H1 (cell line): ENCODE measurements around the gene ERCC3. TPM values are rescaled to one million over a fixed set of nuclear protein-coding genes. Genes with fewer than 3 reads are reported as not detected.

ENCODE experiments used
- CTCF ChIA-PET: fragments of 300-600 bp; sonication (Branson Sonifier 250); formaldehyde crosslinking; loops from one replicate; lab custom pipeline; 2021; ENCODE audit not compliant: partially characterized antibody; lab: Charles Lee
- POLR2A ChIA-PET: fragments of 300-600 bp; sonication (Branson Sonifier 250); formaldehyde crosslinking; loops from one replicate; lab custom pipeline; 2021; ENCODE audit warnings: inconsistent platforms; ENCODE audit not compliant: partially characterized antibody; lab: Charles Lee
- DNase-seq, 2 experiments: peaks; one replicate each; pipeline versions ENCODE4 v3.0.0 to v3.0.0-alpha.2; 2010 to 2022; ENCODE audit warnings: low spot score in 2 of 2, low read depth in 1 of 2, mixed read lengths in 1 of 2
- FAIRE-seq: peaks from 2 replicates; lab custom pipeline; 2011; peaks lifted over from hg19 to GRCh38; lab: Jason Lieb, UNC
- H2AFZ ChIP-seq: 2 replicates; pipeline ENCODE4 v1.8.1; 2012; ENCODE audit warnings: low read length, inconsistent platforms
- H2AK5ac ChIP-seq: 2 replicates; pipeline ENCODE4 v1.6.1; 2013; ENCODE audit warnings: low read depth, low read length
- H2BK120ac ChIP-seq: replicated peaks from 2 replicates; pipeline ENCODE3; 2013; ENCODE audit warnings: low read depth, low read length, inconsistent platforms
- H2BK12ac ChIP-seq: 2 replicates; pipeline ENCODE4 v1.6.1; 2013; ENCODE audit warnings: low read depth, low read length
- H2BK15ac ChIP-seq: 2 replicates; pipeline ENCODE4 v1.6.1; 2013; ENCODE audit warnings: low read length
- H2BK20ac ChIP-seq: 2 replicates; pipeline ENCODE4 v1.6.1; 2013; ENCODE audit warnings: low read length
- H2BK5ac ChIP-seq: 2 replicates; pipeline ENCODE4 v1.6.1; 2013; ENCODE audit warnings: low read depth, low read length
- H3K14ac ChIP-seq: 2 replicates; pipeline ENCODE4 v1.6.1; 2013; ENCODE audit warnings: inconsistent platforms; ENCODE audit not compliant: insufficient read length
- H3K18ac ChIP-seq: 2 replicates; pipeline ENCODE4 v1.6.1; 2013; ENCODE audit warnings: low read length; ENCODE audit errors: extremely low read depth
- H3K23ac ChIP-seq: 2 replicates; pipeline ENCODE4 v1.6.1; 2013; ENCODE audit warnings: inconsistent platforms; ENCODE audit not compliant: insufficient read length
- H3K23me2 ChIP-seq: 2 replicates; pipeline ENCODE4 v1.6.1; 2013; ENCODE audit warnings: low read depth, low read length
- H3K27ac ChIP-seq: 2 replicates; pipeline ENCODE4 v1.6.1; 2011; ENCODE audit warnings: low read depth, low read length, inconsistent platforms
- H3K27me3 ChIP-seq, 4 experiments: replicated peaks in 1 of 4; 1 replicate in 1 of 4; 2 replicates in 3 of 4; pipeline versions ENCODE4 v1.6.1 to v1.8.1; 2011 to 2013; ENCODE audit warnings: low read length in 3 of 4, mild to moderate bottlenecking in 3 of 4, inconsistent platforms in 2 of 4, mixed read lengths in 2 of 4, moderate library complexity in 1 of 4; ENCODE audit not compliant: control insufficient read depth in 3 of 4, insufficient read depth in 3 of 4; ENCODE audit errors: extremely low read depth in 1 of 4
- H3K36me3 ChIP-seq, 4 experiments: 2 replicates each; pipeline versions ENCODE4 v1.6.1 to v1.8.1; 2011 to 2013; ENCODE audit warnings: mild to moderate bottlenecking in 4 of 4, low read length in 3 of 4, moderate library complexity in 2 of 4, control low read depth in 1 of 4, inconsistent platforms in 1 of 4; ENCODE audit not compliant: insufficient read depth in 4 of 4, control insufficient read depth in 2 of 4
- H3K4ac ChIP-seq: replicated peaks from 2 replicates; pipeline ENCODE3; 2013; ENCODE audit warnings: low read length, low read depth, mixed read lengths, inconsistent platforms; ENCODE audit not compliant: insufficient read length
- H3K4me1 ChIP-seq, 4 experiments: replicated peaks in 1 of 4; 1 replicate in 1 of 4; 2 replicates in 3 of 4; pipeline versions ENCODE4 v1.6.1 to v1.8.1; 2011 to 2013; ENCODE audit warnings: low read length in 3 of 4, inconsistent platforms in 2 of 4, mixed read lengths in 1 of 4; ENCODE audit not compliant: insufficient read depth in 4 of 4, control insufficient read depth in 3 of 4
- H3K4me2 ChIP-seq, 2 experiments: 2 replicates each; pipeline versions ENCODE4 v1.6.1 to v1.8.1; 2011 to 2013; ENCODE audit warnings: low read depth in 2 of 2, low read length in 2 of 2, control low read depth in 1 of 2, inconsistent platforms in 1 of 2, mild to moderate bottlenecking in 1 of 2; ENCODE audit not compliant: insufficient read depth in 1 of 2
- H3K4me3 ChIP-seq, 4 experiments: fragments of 200-600, 300-600 bp in 1 of 4; sonication (generic), shearing (Covaris generic), sonication (Bioruptor Twin) in 1 of 4; 2 replicates each; pipeline versions ENCODE4 v1.5.1 to v1.8.1; 2011 to 2016; ENCODE audit warnings: low read length in 4 of 4, low read depth in 3 of 4, control low read depth in 2 of 4, inconsistent platforms in 2 of 4, mild to moderate bottlenecking in 2 of 4, mixed read lengths in 1 of 4, moderate library complexity in 1 of 4; ENCODE audit not compliant: insufficient read depth in 2 of 4; ENCODE audit errors: extremely low read depth in 1 of 4
- H3K56ac ChIP-seq: replicated peaks from 2 replicates; pipeline ENCODE3; 2013; ENCODE audit warnings: low read depth, mild to moderate bottlenecking, mixed read lengths, low read length, inconsistent platforms; ENCODE audit not compliant: insufficient read length
- H3K79me1 ChIP-seq: 2 replicates; pipeline ENCODE4 v1.6.1; 2013; ENCODE audit warnings: low read depth, low read length, control low read depth
- H3K79me2 ChIP-seq, 2 experiments: 2 replicates each; pipeline versions ENCODE4 v1.6.1 to v1.8.1; 2012 to 2013; ENCODE audit warnings: low read length in 2 of 2, mild to moderate bottlenecking in 2 of 2, inconsistent platforms in 1 of 2; ENCODE audit not compliant: insufficient read depth in 2 of 2, control insufficient read depth in 1 of 2
- H3K9ac ChIP-seq, 4 experiments: replicated peaks in 1 of 4; 1 replicate in 1 of 4; 2 replicates in 3 of 4; pipeline versions ENCODE4 v1.6.1 to v1.8.1; 2011 to 2013; ENCODE audit warnings: low read depth in 3 of 4, low read length in 3 of 4, control low read depth in 2 of 4, mild to moderate bottlenecking in 2 of 4, moderate library complexity in 2 of 4, inconsistent platforms in 1 of 4; ENCODE audit errors: extremely low read depth in 1 of 4
- H3K9me3 ChIP-seq, 2 experiments: 2 replicates each; pipeline versions ENCODE4 v1.6.1 to v1.8.1; 2012 to 2013; ENCODE audit warnings: mild to moderate bottlenecking in 2 of 2, moderate library complexity in 2 of 2, control low read depth in 1 of 2, inconsistent platforms in 1 of 2, low read depth in 1 of 2, low read length in 1 of 2, mixed read lengths in 1 of 2; ENCODE audit not compliant: insufficient read depth in 2 of 2
- H4K20me1 ChIP-seq, 2 experiments: replicated peaks in 1 of 2; 2 replicates each; pipeline versions ENCODE3 to v1.8.1; 2011 to 2013; ENCODE audit warnings: inconsistent platforms in 2 of 2, low read length in 2 of 2, mild to moderate bottlenecking in 1 of 2; ENCODE audit not compliant: insufficient read depth in 2 of 2, control insufficient read depth in 1 of 2
- H4K5ac ChIP-seq: 2 replicates; pipeline ENCODE4 v1.6.1; 2013; ENCODE audit warnings: low read length, low read depth, mixed read lengths, inconsistent platforms; ENCODE audit not compliant: insufficient read length
- H4K8ac ChIP-seq: 2 replicates; pipeline ENCODE4 v1.8.0; 2013; ENCODE audit warnings: mild to moderate bottlenecking, moderate library complexity, low read length, inconsistent platforms; ENCODE audit not compliant: insufficient read depth; ENCODE audit errors: extremely low read depth
- H4K91ac ChIP-seq: replicated peaks from 2 replicates; pipeline ENCODE3; 2013; ENCODE audit warnings: low read length, mixed read lengths, inconsistent platforms; ENCODE audit not compliant: insufficient read length
- SP1 ChIP-seq: IDR thresholded peaks from 2 replicates; pipeline ENCODE4 v1.6.1; 2011; ENCODE audit warnings: low read depth, low read length
- polyA plus RNA-seq, 7 experiments: library from polyadenylated mRNA; depleted of rRNA in 3 of 7; stranded (reverse) in 5 of 7; unstranded in 2 of 7; fragments of >200 nt in 5 of 7; fragments of 200-250 nt in 2 of 7; gene quantifications; 1 replicate in 5 of 7; 2 replicates in 1 of 7; 4 replicates in 1 of 7; pipeline versions ENCODE4 v1.2.1 to v1.2.3, GENCODE V29; 2011 to 2013; ENCODE audit warnings: missing spikeins in 2 of 7, mixed read lengths in 2 of 7
- total RNA-seq: library from RNA; stranded (reverse); fragmentation: NEBNext Ultra II Directional; extraction: Animal tissue kit (Norgen Biotek cat#: 25700); gene quantifications from 2 replicates; pipeline ENCODE4 v1.2.1, GENCODE V29; 2021

Gene ERCC3
- total and polyA plus RNA-seq, 2 of the 8 experiments (the other 6 are each of a cell fraction or from before 2014, with no cell fraction given) = 41.8 to 48.9 TPM

- H3K23ac ChIP-seq = no peak overlapping the region
- no peak overlapping the region for H3K4me3 ChIP-seq
- DNase-seq = no peak
- no peak overlapping the region for H3K9ac ChIP-seq
- H2BK12ac ChIP-seq = no peak overlapping the region
- H3K14ac ChIP-seq = no peak overlapping the region
- no peak overlapping the region for H2AK5ac ChIP-seq
- H3K23me2 ChIP-seq = no peaks in the 10 kb centered on the region; the same call in 1 of the 2 replicates
- POLR2A ChIA-PET = no interaction called here
- H4K91ac ChIP-seq = no peak overlapping the region
- no peaks in the 10 kb centered on the region for H3K79me1 ChIP-seq
- no peaks in the 10 kb centered on the region for H3K4me1 ChIP-seq
- H2AFZ ChIP-seq = no peak overlapping the region
- no peaks in the 10 kb centered on the region for H4K20me1 ChIP-seq
- no peak overlapping the region for H2BK20ac ChIP-seq
- no peak overlapping the region for H4K5ac ChIP-seq
- no peaks in the 10 kb centered on the region for H3K27me3 ChIP-seq
- no peaks in the 10 kb centered on the region for H3K79me2 ChIP-seq
- H4K8ac ChIP-seq = no peak overlapping the region
- no peak overlapping the region for H3K4me2 ChIP-seq
- H3K36me3 ChIP-seq = peaks cover 0 to 15% (median 4%) of the 10 kb centered on the region in 4 experiments; a peak in 4 of 8 replicates
- CTCF ChIA-PET = interaction anchor here (2.2 to 2.9 kb wide), 2 partner anchors 94 to 158 kb away, joined by 7 to 10 read pairs; no protein-coding TSS in a partner anchor
- H3K4ac ChIP-seq = no peak overlapping the region
- no peak for FAIRE-seq
- H2BK15ac ChIP-seq = no peak overlapping the region
- no peak overlapping the region for H3K56ac ChIP-seq
- H2BK120ac ChIP-seq = no peak overlapping the region
- H3K18ac ChIP-seq = no peak overlapping the region
- no peak overlapping the region for H3K27ac ChIP-seq
- no peak for TF ChIP-seq SP1
- TF ChIP-seq, all 59 proteins: peak for 0
- H2BK5ac ChIP-seq = no peak overlapping the region
- no peaks in the 10 kb centered on the region for H3K9me3 ChIP-seq
Observed at GRCh38 chr2:127321303-127321702, 27.4 kb upstream of the ERCC3 start.
